Panc1 (cell line): ENCODE results near the gene PRPF19. TPM values are rescaled to one million over a fixed set of nuclear protein-coding genes. Genes with fewer than 3 reads are reported as not detected.

Experiments
- ATAC-seq: fragments of 200-7000 bp; cut with Tn5 transposase; 2 replicates; pipeline ENCODE4 v1.9.1; 2020; ENCODE audit warnings: mild to moderate bottlenecking, moderate library complexity
- BruUV-seq: library from RNA; stranded (reverse); fragments of 400-500 nt; replicated peaks from 2 replicates; lab custom pipeline; 2021; lab: Mats Ljungman, UMichigan
- CTCF ChIA-PET: fragments of 300-600 bp; sonication (Branson Sonifier 250); formaldehyde crosslinking; loops from one replicate; lab custom pipeline; 2022; ENCODE audit warnings: antibody characterized with exemption; lab: Charles Lee
- POLR2A ChIA-PET: fragments of 300-600 bp; sonication (Branson Sonifier 250); formaldehyde crosslinking; loops from one replicate; lab custom pipeline; 2022; ENCODE audit warnings: antibody characterized with exemption; lab: Charles Lee
- DNase-seq: peaks from one replicate; pipeline ENCODE4 v3.0.0-alpha.2; 2010; ENCODE audit warnings: low read depth, low spot score
- H3K27ac ChIP-seq: 2 replicates; pipeline ENCODE4 v1.5.1; 2011; ENCODE audit warnings: mild to moderate bottlenecking, low read length, inconsistent platforms
- H3K27me3 ChIP-seq: fragments of 200-500 bp; sonication (Bioruptor generic); 2 replicates; pipeline ENCODE4 v1.6.0; 2014; ENCODE audit warnings: low read length, inconsistent platforms; ENCODE audit not compliant: control insufficient read depth, insufficient read depth
- H3K36me3 ChIP-seq: fragments of 200-500 bp; sonication (Bioruptor generic); 2 replicates; pipeline ENCODE4 v1.5.1; 2014; ENCODE audit warnings: inconsistent platforms, mild to moderate bottlenecking, low read length, moderate library complexity; ENCODE audit not compliant: control insufficient read depth, insufficient read depth
- H3K4me1 ChIP-seq: 2 replicates; pipeline ENCODE4 v1.5.1; 2011; ENCODE audit warnings: inconsistent platforms, mild to moderate bottlenecking, low read length, moderate library complexity; ENCODE audit not compliant: control insufficient read depth, insufficient read depth
- H3K4me3 ChIP-seq, 2 experiments: 2 replicates each; pipeline ENCODE4 v1.5.1; 2011 to 2012; ENCODE audit warnings: low read depth in 2 of 2, low read length in 2 of 2, mild to moderate bottlenecking in 2 of 2, inconsistent platforms in 1 of 2, moderate library complexity in 1 of 2
- H3K9me3 ChIP-seq: fragments of 200-500 bp; sonication (Bioruptor generic); 2 replicates; pipeline ENCODE4 v1.5.1; 2014; ENCODE audit warnings: low read depth, mild to moderate bottlenecking, inconsistent platforms, low read length, moderate library complexity; ENCODE audit not compliant: control insufficient read depth, insufficient read depth
- POLR2AphosphoS5 ChIP-seq: IDR thresholded peaks from 2 replicates; pipeline ENCODE4 v1.6.1; 2012; ENCODE audit warnings: mild to moderate bottlenecking, low read depth, low read length, moderate library complexity
- SIN3A ChIP-seq: IDR thresholded peaks from 2 replicates; pipeline ENCODE4 v1.6.1; 2012; ENCODE audit warnings: low read depth, mild to moderate bottlenecking, low read length, moderate library complexity, borderline replicate concordance; ENCODE audit not compliant: insufficient read depth
- TCF7L2 ChIP-seq: IDR thresholded peaks from 2 replicates; pipeline ENCODE4 v1.6.1; 2011; ENCODE audit warnings: mild to moderate bottlenecking, low read depth, low read length, inconsistent platforms
- in situ Hi-C: cut with HindIII; loops from 2 replicates; pipeline ENCODE4 v1.10.0; 2016; ENCODE audit warnings: low sequenced_read_pairs, low pct_unique_long_range_greater_than_20kb
- intact Hi-C: fragments of 100-400 bp; cut with micrococcal nuclease; formaldehyde crosslinking; loops from one replicate; pipeline ENCODE4 v1.10.0; 2022; ENCODE audit not compliant: unreplicated experiment
- total RNA-seq: library from RNA; stranded (reverse); gene quantifications from one replicate; pipeline ENCODE4 v1.2.1, GENCODE V29; 2021; ENCODE audit not compliant: unreplicated experiment
- TF ChIP-seq, protein P1 (sequence below), 2 experiments: IDR thresholded peaks; 2 replicates each; pipeline ENCODE4 v1.6.1; 2011 to 2012; ENCODE audit warnings: low read depth in 2 of 2, control low read depth in 1 of 2, low read length in 1 of 2, mild to moderate bottlenecking in 1 of 2, moderate library complexity in 1 of 2; ENCODE audit not compliant: insufficient read depth in 1 of 2
- TF ChIP-seq, protein P2 (sequence below): fragments of 450-650 bp; IDR thresholded peaks from 2 replicates; pipeline ENCODE4 v1.5.1; 2017; ENCODE audit warnings: mild to moderate bottlenecking

PRPF19 gene
- total RNA-seq, 1 experiment from 2014 or later = 149 TPM

DNA sequence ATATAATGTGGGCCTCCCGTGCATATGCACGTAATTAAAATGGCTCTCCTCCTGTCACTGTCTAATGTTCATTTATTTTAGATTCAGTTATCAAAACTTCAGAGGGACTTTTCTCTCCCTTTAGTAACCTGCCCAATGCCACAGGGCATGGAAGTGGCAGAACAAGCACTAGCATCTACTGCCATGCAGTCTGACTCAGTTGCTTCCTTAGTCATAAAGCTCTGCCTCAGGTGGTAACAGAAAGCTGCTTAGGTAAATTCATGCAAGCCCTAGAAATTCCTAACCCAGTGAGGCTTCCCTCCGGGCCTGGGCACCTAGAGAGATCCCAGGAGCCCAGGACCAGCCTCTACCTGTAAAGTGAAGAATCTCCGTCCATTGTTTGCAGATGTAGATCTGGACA is 8.9 kb downstream of the PRPF19 start:
- in situ Hi-C loops = no loop called here
- no peak overlapping the region for H3K4me3 ChIP-seq
- no peaks in the 10 kb centered on the region for H3K4me1 ChIP-seq
- ATAC-seq = no peak
- DNase-seq = no peak
- intact Hi-C loops = no loop called here
- no peaks in the 10 kb centered on the region for H3K27me3 ChIP-seq
- peaks cover 60% of the 10 kb centered on the region for H3K36me3 ChIP-seq
- no peaks in the 10 kb centered on the region for H3K9me3 ChIP-seq
- BruUV-seq = no TSS peak
- TF ChIP-seq, protein P1, sequence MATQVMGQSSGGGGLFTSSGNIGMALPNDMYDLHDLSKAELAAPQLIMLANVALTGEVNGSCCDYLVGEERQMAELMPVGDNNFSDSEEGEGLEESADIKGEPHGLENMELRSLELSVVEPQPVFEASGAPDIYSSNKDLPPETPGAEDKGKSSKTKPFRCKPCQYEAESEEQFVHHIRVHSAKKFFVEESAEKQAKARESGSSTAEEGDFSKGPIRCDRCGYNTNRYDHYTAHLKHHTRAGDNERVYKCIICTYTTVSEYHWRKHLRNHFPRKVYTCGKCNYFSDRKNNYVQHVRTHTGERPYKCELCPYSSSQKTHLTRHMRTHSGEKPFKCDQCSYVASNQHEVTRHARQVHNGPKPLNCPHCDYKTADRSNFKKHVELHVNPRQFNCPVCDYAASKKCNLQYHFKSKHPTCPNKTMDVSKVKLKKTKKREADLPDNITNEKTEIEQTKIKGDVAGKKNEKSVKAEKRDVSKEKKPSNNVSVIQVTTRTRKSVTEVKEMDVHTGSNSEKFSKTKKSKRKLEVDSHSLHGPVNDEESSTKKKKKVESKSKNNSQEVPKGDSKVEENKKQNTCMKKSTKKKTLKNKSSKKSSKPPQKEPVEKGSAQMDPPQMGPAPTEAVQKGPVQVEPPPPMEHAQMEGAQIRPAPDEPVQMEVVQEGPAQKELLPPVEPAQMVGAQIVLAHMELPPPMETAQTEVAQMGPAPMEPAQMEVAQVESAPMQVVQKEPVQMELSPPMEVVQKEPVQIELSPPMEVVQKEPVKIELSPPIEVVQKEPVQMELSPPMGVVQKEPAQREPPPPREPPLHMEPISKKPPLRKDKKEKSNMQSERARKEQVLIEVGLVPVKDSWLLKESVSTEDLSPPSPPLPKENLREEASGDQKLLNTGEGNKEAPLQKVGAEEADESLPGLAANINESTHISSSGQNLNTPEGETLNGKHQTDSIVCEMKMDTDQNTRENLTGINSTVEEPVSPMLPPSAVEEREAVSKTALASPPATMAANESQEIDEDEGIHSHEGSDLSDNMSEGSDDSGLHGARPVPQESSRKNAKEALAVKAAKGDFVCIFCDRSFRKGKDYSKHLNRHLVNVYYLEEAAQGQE (IDR thresholded peaks at IDR 0.05; ENCODE audit: insufficient read depth in 1 of 2, low read depth in 2 of 2, low read length in 1 of 2) = no peak
- TF ChIP-seq, protein P2, sequence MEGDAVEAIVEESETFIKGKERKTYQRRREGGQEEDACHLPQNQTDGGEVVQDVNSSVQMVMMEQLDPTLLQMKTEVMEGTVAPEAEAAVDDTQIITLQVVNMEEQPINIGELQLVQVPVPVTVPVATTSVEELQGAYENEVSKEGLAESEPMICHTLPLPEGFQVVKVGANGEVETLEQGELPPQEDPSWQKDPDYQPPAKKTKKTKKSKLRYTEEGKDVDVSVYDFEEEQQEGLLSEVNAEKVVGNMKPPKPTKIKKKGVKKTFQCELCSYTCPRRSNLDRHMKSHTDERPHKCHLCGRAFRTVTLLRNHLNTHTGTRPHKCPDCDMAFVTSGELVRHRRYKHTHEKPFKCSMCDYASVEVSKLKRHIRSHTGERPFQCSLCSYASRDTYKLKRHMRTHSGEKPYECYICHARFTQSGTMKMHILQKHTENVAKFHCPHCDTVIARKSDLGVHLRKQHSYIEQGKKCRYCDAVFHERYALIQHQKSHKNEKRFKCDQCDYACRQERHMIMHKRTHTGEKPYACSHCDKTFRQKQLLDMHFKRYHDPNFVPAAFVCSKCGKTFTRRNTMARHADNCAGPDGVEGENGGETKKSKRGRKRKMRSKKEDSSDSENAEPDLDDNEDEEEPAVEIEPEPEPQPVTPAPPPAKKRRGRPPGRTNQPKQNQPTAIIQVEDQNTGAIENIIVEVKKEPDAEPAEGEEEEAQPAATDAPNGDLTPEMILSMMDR = no peak
- TF ChIP-seq POLR2AphosphoS5 (no peak), SIN3A (no peak), TCF7L2 (no peak)
- POLR2A ChIA-PET = no interaction called here
- H3K27ac ChIP-seq = no peak overlapping the region
- CTCF ChIA-PET = no interaction called here

DNA sequence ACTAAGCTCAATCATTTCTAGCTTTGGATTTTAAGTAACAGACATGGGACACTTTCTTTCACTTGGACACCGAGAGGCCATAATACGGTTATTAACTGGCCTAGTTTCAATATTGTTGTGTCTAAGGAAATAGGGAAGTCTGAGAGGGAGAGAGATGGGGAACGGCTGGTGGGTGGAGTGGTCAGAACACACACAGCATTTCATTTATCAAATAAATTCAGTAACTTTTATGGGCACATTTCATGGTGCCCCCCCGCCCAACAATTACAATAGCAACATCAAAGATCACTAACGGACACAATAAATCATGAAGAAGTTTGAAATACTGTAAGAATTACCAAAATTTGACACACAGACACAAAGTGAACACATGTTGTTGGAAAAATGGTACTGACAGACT is 10.7 kb downstream of the PRPF19 start:
- in situ Hi-C loops = no loop called here
- Histone ChIP-seq H3K27ac (no peak overlapping the region), H3K4me1 (no peaks in the 10 kb centered on the region), H3K9me3 (no peaks in the 10 kb centered on the region), H3K36me3 (peaks cover 43% of the 10 kb centered on the region), H3K27me3 (no peaks in the 10 kb centered on the region), H3K4me3 (no peak overlapping the region)
- DNase-seq (no peak), ATAC-seq (no peak)
- no TSS peak for BruUV-seq
- TF ChIP-seq, protein P1 (IDR thresholded peaks at IDR 0.05; ENCODE audit: insufficient read depth in 1 of 2, low read depth in 2 of 2, low read length in 1 of 2) = no peak
- TF ChIP-seq SIN3A = no peak
- TF ChIP-seq TCF7L2 = no peak
- no peak for TF ChIP-seq POLR2AphosphoS5
- TF ChIP-seq, protein P2 = no peak
- POLR2A ChIA-PET = no interaction called here
- CTCF ChIA-PET = no interaction called here
- intact Hi-C loops = no loop called here
